Omental fat pad (tissue), 4 donors: ENCODE data around the gene DPP6. TPM values are rescaled to one million over a fixed set of nuclear protein-coding genes. Genes with fewer than 3 reads are reported as not detected.

Experiments used
- ATAC-seq: fragments of 150-250 bp; one replicate; pipeline ENCODE4 v1.9.1; 2016; ENCODE audit warnings: mild to moderate bottlenecking, moderate library complexity; ENCODE audit not compliant: low FRiP score
- DNase-seq: peaks from one replicate; pipeline ENCODE4 v3.0.0-alpha.2; 2019; ENCODE audit warnings: low spot score
- CTCF ChIP-seq, 3 donors: fragments of 450-650 bp; IDR thresholded peaks; one replicate each; pipeline ENCODE4 v1.5.1; 2016 to 2017; ENCODE audit warnings: antibody characterized with exemption in 3 of 3, mild to moderate bottlenecking in 3 of 3, moderate library complexity in 2 of 3
- total RNA-seq, 4 donors: library from RNA; depleted of rRNA; stranded (reverse); fragments of >200 nt; gene quantifications; one replicate each; pipeline ENCODE4 v1.1.0, GENCODE V29; 2016

DPP6 gene
- total RNA-seq, 4 donors from 2014 or later: 0.13 to 1.8 (median 1.3) TPM

DNA sequence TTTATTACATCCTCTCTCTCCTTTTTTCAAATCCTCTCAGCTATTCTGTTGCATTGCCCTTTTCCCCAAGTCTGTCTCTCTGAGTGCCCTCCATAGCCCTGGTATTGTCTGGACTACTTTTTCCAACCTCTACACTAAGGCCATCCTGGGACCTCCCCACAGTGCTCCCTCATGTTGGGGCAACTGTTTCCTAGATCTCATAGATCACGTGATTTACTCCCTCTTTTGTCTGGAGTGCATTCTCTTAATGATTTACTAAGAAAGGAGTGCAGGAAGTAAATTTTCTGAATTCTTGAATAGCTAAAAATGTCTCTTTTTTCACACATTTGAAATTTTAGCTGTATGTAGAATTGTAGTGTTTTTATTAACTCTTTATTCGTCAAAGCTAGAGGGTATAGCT, 733.7 kb downstream of the DPP6 start:
- DNase-seq (no peak), ATAC-seq (no peak)
- TF ChIP-seq CTCF (IDR thresholded peaks at IDR 0.05): no peak

DNA sequence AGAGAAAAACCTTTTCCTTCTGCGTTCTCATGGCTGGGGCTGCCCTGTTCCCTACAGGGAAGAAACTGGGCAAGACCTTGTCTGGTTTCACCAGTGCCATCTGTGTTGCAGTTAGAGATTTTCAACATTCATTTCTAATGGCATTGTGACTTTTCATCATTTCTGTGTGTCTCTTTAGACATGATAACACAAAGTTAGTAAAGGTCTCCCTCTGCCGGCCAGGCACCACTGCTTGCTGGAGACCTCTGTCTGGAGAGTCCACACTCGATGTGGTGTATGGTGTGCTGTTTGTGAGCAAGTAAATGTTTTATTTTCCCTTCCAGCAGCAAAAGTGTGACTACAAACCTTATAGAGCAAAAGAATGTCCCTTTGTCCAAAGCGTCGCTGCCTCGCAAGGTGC, 737.2 kb downstream of the DPP6 start:
- no peak for TF ChIP-seq CTCF (IDR thresholded peaks at IDR 0.05)
- DNase-seq (no peak), ATAC-seq (no peak)

DNA sequence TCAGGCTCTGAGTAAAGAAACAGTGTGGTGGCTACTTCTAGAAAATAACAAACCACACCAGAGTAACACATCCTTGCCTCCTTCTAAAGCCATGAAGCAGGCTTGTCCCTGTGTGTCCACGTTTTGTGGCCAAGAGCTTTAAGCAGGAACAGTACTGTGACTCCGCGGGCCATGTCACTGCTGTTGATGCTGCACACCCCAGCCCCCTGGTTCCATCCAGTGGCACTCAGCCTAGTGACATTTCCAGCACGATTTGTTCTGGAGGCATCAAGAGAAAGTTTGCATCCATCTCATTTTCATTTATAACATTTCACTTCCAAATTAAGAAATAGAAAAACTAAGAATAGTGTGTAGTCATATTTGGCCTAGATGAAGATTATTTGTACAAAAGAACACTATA, 739.4 kb downstream of the DPP6 start:
- no peak for DNase-seq
- no peak for TF ChIP-seq CTCF (IDR thresholded peaks at IDR 0.05)
- ATAC-seq: no peak

DNA sequence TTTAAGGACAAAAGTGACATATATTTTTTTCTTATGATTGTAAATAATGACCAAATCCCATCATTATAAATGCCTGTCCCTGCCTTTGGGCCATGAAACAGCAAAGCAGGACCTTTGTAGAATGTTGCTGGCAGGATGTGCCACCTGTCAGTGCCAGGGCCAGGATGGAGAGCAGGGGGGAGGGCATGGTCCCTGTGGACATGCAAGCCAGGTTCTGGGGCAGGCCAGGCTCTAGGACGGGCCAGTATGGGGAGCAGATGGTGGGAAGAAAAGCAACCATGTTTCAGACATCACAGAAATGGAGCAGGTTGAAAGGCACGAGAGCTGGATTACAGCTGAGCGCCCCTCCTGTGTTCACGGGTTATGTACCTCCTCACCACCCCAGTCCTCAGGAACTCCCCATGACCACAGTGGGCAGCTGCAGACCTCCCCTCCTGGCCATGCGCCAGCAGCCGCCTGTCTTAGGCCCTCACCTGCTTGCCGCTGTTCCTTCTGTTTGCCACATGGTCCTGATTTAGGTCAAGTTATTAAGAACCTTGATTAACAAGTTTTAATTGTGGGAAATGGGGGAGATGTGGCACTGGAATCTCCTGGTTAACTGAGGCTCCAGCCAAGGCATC, 740.3 kb downstream of the DPP6 start:
- ATAC-seq: no peak
- TF ChIP-seq CTCF (IDR thresholded peaks at IDR 0.05): no peak
- DNase-seq: no peak

DNA sequence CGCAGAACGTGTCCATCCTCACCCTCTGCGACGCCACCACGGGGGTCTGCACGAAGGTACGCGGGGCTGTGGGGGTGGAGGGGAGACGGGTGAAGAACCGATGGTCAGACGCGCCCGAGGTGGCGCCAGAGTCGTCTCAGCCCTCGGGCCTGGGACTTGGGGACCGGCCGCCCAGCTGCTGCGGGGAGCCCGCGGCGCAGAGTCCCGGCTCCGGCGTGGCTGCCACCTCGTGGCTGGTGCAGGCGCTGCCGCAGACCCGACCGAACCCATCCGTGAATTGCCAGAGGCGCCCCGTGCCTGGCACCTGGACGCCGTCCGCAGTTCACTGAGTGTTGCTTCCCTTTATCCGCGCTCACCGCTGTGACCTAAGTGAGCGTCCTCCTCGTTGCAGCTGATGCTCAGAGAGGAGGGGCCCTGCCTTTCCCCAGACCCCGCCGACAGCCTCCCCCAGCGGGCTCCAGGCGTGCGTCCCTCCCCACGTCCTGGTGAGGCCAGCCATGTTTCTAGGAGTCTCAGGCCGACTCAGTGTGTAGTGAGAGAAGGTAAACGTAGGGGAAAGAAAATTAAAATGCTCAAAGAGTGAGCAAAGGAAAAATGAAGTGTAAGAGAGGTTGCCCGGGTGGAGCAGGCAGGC, 742.1 kb downstream of the DPP6 start:
- TF ChIP-seq CTCF (IDR thresholded peaks at IDR 0.05): no peak
- DNase-seq (no peak), ATAC-seq (no peak)

GRCh38 chr7:154795014-154795413, 742.8 kb downstream of the DPP6 start:
- TF ChIP-seq CTCF (IDR thresholded peaks at IDR 0.05): no peak
- ATAC-seq: no peak
- no peak for DNase-seq

DNA sequence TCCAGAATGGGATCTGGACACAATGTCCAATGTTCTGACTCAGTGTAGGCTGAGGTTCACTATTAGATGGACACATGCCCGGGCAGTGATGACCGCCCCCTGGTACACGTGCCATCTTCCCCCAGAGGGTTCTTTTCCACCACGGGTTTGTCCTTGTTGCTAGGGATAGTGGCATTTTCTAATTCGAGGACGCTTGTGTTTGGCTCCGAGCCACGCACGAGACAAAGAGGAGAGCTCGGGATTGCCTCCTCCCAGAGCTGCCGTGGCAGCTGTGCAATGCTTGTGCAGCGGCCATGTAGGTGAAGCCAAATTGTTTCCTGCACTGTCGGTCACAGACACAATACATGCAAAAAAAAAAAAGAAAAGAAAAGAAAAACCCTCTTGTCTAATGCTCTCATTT, 743.2 kb downstream of the DPP6 start:
- TF ChIP-seq CTCF (IDR thresholded peaks at IDR 0.05): no peak

More for the DNA sequence above, 743.2 kb downstream of the DPP6 start:
- DNase-seq (no peak), ATAC-seq (no peak)
